ENCODE data around the gene HSDL1. TPM values are rescaled to one million over a fixed set of nuclear protein-coding genes. Genes with fewer than 3 reads are reported as not detected.

HSDL1 gene
- total and polyA plus RNA-seq, 2 of the 8 experiments (the other 6 are each of a cell fraction or from before 2014, with no cell fraction given), result 25.0 to 55.7 TPM

DNA sequence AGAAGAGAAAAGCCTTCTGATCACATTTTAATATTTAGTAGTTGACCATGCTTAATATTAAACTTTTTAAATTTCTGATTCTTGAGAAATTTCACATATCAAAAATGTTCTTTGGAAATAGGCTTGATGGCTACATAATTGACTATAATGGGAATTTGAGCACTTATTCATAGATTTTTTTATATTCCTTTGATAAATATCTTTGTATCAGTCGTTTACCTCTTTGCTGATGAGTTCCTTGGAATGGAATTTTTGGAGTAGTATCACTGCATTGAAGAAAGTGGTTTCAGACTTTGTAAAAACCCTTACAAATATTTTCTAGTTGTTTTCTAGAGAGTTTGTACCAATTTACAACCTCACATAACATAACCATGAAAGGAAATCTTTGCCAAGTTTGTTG, 14.8 kb upstream of the HSDL1 start:
- H2BK12ac ChIP-seq (ENCODE audit: low read depth, low read length), result no peak overlapping the region
- no peaks in the 10 kb centered on the region; a peak in 1 of 7 replicates for H3K27me3 ChIP-seq (replicated peaks in 1 of 4; ENCODE audit: control insufficient read depth in 3 of 4, extremely low read depth in 1 of 4, insufficient read depth in 3 of 4, low read length in 3 of 4)
- WGBS, 2 experiments (ENCODE audit: extremely low coverage in 1 of 2, insufficient coverage in 1 of 2, insufficient read length in 1 of 2, insufficient replicate concordance in 2 of 2, low coverage in 1 of 2, low lambda C conversion rate in 2 of 2, missing lambda C conversion rate in 1 of 2), result 70% methylated on average over 1 of the region's 1 CpG; no CpG with 5 or more reads in 1 of the 2 experiments
- DNase-seq (ENCODE audit: low read depth in 1 of 2, low spot score in 2 of 2) (no peak), FAIRE-seq (no peak)
- H3K27ac ChIP-seq (ENCODE audit: low read depth, low read length), result no peak overlapping the region
- H3K79me2 ChIP-seq (ENCODE audit: control insufficient read depth in 1 of 2, insufficient read depth in 2 of 2, low read length in 2 of 2), result no peaks in the 10 kb centered on the region
- H3K36me3 ChIP-seq (ENCODE audit: control insufficient read depth in 2 of 4, insufficient read depth in 4 of 4, low read length in 3 of 4), result no peaks in the 10 kb centered on the region
- no peak overlapping the region for H3K18ac ChIP-seq (ENCODE audit: extremely low read depth, low read length)
- no peak overlapping the region for H3K23ac ChIP-seq (ENCODE audit: insufficient read length)
- H3K4me1 ChIP-seq (replicated peaks in 1 of 4; ENCODE audit: control insufficient read depth in 3 of 4, insufficient read depth in 4 of 4, low read length in 3 of 4), result no peaks in the 10 kb centered on the region
- no peak overlapping the region for H3K56ac ChIP-seq (replicated peaks; ENCODE audit: insufficient read length, low read depth, low read length)
- H4K91ac ChIP-seq (replicated peaks; ENCODE audit: insufficient read length, low read length), result no peak overlapping the region
- H2BK120ac ChIP-seq (replicated peaks; ENCODE audit: low read depth, low read length), result no peak overlapping the region
- no peaks in the 10 kb centered on the region for H3K23me2 ChIP-seq (ENCODE audit: low read depth, low read length)
- no peak overlapping the region for H2AFZ ChIP-seq (ENCODE audit: low read length)
- no peak overlapping the region for H3K9ac ChIP-seq (replicated peaks in 1 of 4; ENCODE audit: extremely low read depth in 1 of 4, low read depth in 3 of 4, low read length in 3 of 4)
- H3K4me3 ChIP-seq (ENCODE audit: extremely low read depth in 1 of 4, insufficient read depth in 2 of 4, low read depth in 3 of 4, low read length in 4 of 4), result no peak overlapping the region
- H3K14ac ChIP-seq (ENCODE audit: insufficient read length), result no peak overlapping the region
- POLR2A ChIA-PET (ENCODE audit: partially characterized antibody), result no interaction called here
- H2BK15ac ChIP-seq (ENCODE audit: low read length), result no peak overlapping the region
- H3K4ac ChIP-seq (replicated peaks; ENCODE audit: insufficient read length, low read depth, low read length), result no peak overlapping the region
- H3K9me3 ChIP-seq (ENCODE audit: insufficient read depth in 2 of 2, low read depth in 1 of 2, low read length in 1 of 2), result no peaks in the 10 kb centered on the region
- no peak overlapping the region for H4K8ac ChIP-seq (ENCODE audit: extremely low read depth, insufficient read depth, low read length)
- CTCF ChIA-PET (ENCODE audit: partially characterized antibody), result interaction anchor here (0.7 to 1.7 kb wide), 5 partner anchors 11 to 75 kb away, joined by 3 to 8 read pairs (median 4); no protein-coding TSS in a partner anchor
- no peaks in the 10 kb centered on the region for H3K79me1 ChIP-seq (ENCODE audit: low read depth, low read length)
- no peak overlapping the region for H2BK20ac ChIP-seq (ENCODE audit: low read length)
- H2AK5ac ChIP-seq (ENCODE audit: low read depth, low read length), result no peak overlapping the region
- H4K5ac ChIP-seq (ENCODE audit: insufficient read length, low read depth, low read length), result no peak overlapping the region
- H4K20me1 ChIP-seq (replicated peaks in 1 of 2; ENCODE audit: control insufficient read depth in 1 of 2, insufficient read depth in 2 of 2, low read length in 2 of 2), result no peaks in the 10 kb centered on the region
- no peak overlapping the region for H2BK5ac ChIP-seq (ENCODE audit: low read depth, low read length)
- no peak overlapping the region for H3K4me2 ChIP-seq (ENCODE audit: insufficient read depth in 1 of 2, low read depth in 2 of 2, low read length in 2 of 2)
- TF ChIP-seq SP2 (IDR thresholded peaks at IDR 0.05; ENCODE audit: low read length) (no peak), CREB1 (IDR thresholded peaks at IDR 0.05) (no peak), CBX5 (IDR thresholded peaks at IDR 0.05; ENCODE audit: low read depth, low read length) (no peak)
